ENCODE results near the gene C2orf78.

The C2orf78 gene

GRCh38 chr2:73836141-73836943 lies 52.4 kb downstream of the C2orf78 start:
- no peaks in the 10 kb centered on the region for H3K9me3 ChIP-seq (ENCODE audit: insufficient read depth, low read length)
- H3K27me3 ChIP-seq (ENCODE audit: low read length) = no peaks in the 10 kb centered on the region
- H3F3A ChIP-seq (ENCODE audit: insufficient read depth) = peaks cover 3% of the 10 kb centered on the region; the same call in 1 of the 2 replicates
- TF ChIP-seq EZH2phosphoT487 (conservative IDR thresholded peaks at IDR 0.05; ENCODE audit: low read length) (no peak), CTCF (IDR thresholded peaks at IDR 0.05; ENCODE audit: insufficient read depth, low read length, poor library complexity, severe bottlenecking) (no peak)
- no peak overlapping the region for H3K9ac ChIP-seq (ENCODE audit: low read length)
- H3K4me2 ChIP-seq (ENCODE audit: low read depth, low read length, poor library complexity, severe bottlenecking) = no peak overlapping the region
- no peak overlapping the region for H3K4me3 ChIP-seq (ENCODE audit: insufficient read depth, low read length, poor library complexity, severe bottlenecking)
- H3K36me3 ChIP-seq (ENCODE audit: low read length) = peaks cover 17% of the 10 kb centered on the region
- H2AFZ ChIP-seq (ENCODE audit: low read depth, low read length, severe bottlenecking) = no peak overlapping the region
- H3K79me2 ChIP-seq (ENCODE audit: insufficient read depth, low read length) = peaks cover 12% of the 10 kb centered on the region
- no peak overlapping the region for H3K27ac ChIP-seq (ENCODE audit: low read depth, low read length)
- H4K20me1 ChIP-seq (ENCODE audit: low read depth, low read length) = no peaks in the 10 kb centered on the region
- H3K9me2 ChIP-seq (replicated peaks; ENCODE audit: insufficient read depth, low read length) = no peaks in the 10 kb centered on the region

GRCh38 chr2:73837847-73838585 lies 54.0 kb downstream of the C2orf78 start:
- no peak overlapping the region for H3K4me3 ChIP-seq (ENCODE audit: insufficient read depth, low read length, poor library complexity, severe bottlenecking)
- H3K27me3 ChIP-seq (ENCODE audit: low read length) = no peaks in the 10 kb centered on the region
- no peak overlapping the region for H3K27ac ChIP-seq (ENCODE audit: low read depth, low read length)
- H3K79me2 ChIP-seq (ENCODE audit: insufficient read depth, low read length) = peaks cover 22% of the 10 kb centered on the region
- TF ChIP-seq EZH2phosphoT487 (conservative IDR thresholded peaks at IDR 0.05; ENCODE audit: low read length) (no peak), CTCF (IDR thresholded peaks at IDR 0.05; ENCODE audit: insufficient read depth, low read length, poor library complexity, severe bottlenecking) (no peak)
- H3K36me3 ChIP-seq (ENCODE audit: low read length) = peaks cover 5% of the 10 kb centered on the region
- no peaks in the 10 kb centered on the region; the same call in 1 of the 2 replicates for H3F3A ChIP-seq (ENCODE audit: insufficient read depth)
- no peaks in the 10 kb centered on the region for H3K9me2 ChIP-seq (replicated peaks; ENCODE audit: insufficient read depth, low read length)
- H2AFZ ChIP-seq (ENCODE audit: low read depth, low read length, severe bottlenecking) = no peak overlapping the region
- no peaks in the 10 kb centered on the region for H4K20me1 ChIP-seq (ENCODE audit: low read depth, low read length)
- H3K9me3 ChIP-seq (ENCODE audit: insufficient read depth, low read length) = no peaks in the 10 kb centered on the region
- H3K4me2 ChIP-seq (ENCODE audit: low read depth, low read length, poor library complexity, severe bottlenecking) = no peak overlapping the region
- no peak overlapping the region for H3K9ac ChIP-seq (ENCODE audit: low read length)

DNA sequence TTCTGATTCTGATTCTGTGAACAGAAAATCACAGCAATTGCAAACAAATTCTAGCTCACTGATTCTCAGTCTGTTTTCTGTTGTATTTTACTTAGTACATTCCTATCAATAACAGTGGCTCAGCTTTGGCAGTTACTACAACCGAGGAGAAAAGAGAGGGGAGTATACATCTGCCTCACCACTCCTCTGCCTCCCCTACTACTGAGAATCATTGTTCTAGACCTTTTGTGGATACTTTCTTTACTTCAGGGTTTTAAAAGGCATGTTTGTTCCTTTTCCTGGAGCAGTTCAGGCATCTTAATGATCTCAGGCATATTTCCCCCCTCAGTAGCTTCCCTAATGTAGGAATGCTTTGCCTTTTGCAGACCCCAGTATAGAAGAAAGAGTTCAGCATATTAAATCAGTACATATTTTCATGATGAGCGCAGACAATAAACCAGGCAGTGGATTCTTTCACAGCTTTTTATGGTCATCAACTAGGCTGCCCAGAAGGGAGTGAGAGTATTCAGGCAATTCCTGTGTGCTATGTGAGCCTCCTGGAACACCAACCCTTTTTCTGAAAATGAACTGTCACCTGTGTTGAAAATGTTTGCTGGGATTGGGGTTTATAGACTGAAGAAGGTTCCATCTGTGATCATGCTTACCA lies 55.0 kb downstream of the C2orf78 start:
- Histone ChIP-seq H3K36me3 (ENCODE audit: low read length) (no peaks in the 10 kb centered on the region; the same call in 1 of the 2 replicates), H3K9me2 (replicated peaks; ENCODE audit: insufficient read depth, low read length) (no peaks in the 10 kb centered on the region), H3K9ac (ENCODE audit: low read length) (no peak overlapping the region), H3K27me3 (ENCODE audit: low read length) (no peaks in the 10 kb centered on the region), H3K9me3 (ENCODE audit: insufficient read depth, low read length) (no peaks in the 10 kb centered on the region), H3K79me2 (ENCODE audit: insufficient read depth, low read length) (peaks cover 16% of the 10 kb centered on the region), H3K4me2 (ENCODE audit: low read depth, low read length, poor library complexity, severe bottlenecking) (no peak overlapping the region), H3K4me3 (ENCODE audit: insufficient read depth, low read length, poor library complexity, severe bottlenecking) (no peak overlapping the region), H3F3A (ENCODE audit: insufficient read depth) (no peaks in the 10 kb centered on the region; the same call in 1 of the 2 replicates), H3K27ac (ENCODE audit: low read depth, low read length) (no peak overlapping the region), H2AFZ (ENCODE audit: low read depth, low read length, severe bottlenecking) (no peak overlapping the region), H4K20me1 (ENCODE audit: low read depth, low read length) (no peaks in the 10 kb centered on the region)
- TF ChIP-seq EZH2phosphoT487 (conservative IDR thresholded peaks at IDR 0.05; ENCODE audit: low read length) (no peak), CTCF (IDR thresholded peaks at IDR 0.05; ENCODE audit: insufficient read depth, low read length, poor library complexity, severe bottlenecking) (no peak)

Measured in SU-DHL-6 (cell line).